HG03025 (cell line): ENCODE results near the gene ACACA.
"Not testable (repeated sequence)": the region's sequence is repeated elsewhere in the genome, so short reads cannot be mapped to it uniquely, and the experiment has no call there.

Source experiments
- ATAC-seq: cut with Tn5 transposase; IDR thresholded peaks from one replicate; pipeline ENCODE4 v1.9.1; 2021; ENCODE audit warnings: mild to moderate bottlenecking, moderate library complexity; ENCODE audit not compliant: unreplicated experiment, low FRiP score

The ACACA gene

DNA sequence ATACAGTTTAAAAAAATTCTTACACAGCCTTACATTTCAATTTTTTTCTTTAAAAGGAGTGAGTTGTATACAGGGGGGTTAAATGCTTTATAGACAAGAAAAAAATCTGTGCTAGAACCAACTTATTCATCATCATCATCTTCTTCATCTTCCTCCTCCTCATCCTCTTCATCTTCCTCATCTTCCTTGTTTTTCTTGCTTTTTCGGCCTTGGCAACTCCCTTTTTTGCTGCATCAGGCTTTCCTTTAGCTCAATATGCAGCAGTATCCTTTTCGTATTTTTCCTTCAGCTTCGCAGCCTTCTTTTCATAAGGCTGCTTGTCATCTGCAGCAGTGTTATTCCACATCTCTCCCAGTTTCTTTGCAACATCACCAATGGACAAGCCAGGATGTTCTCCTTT, 263.1 kb downstream of the ACACA start:
- not testable (repeated sequence) for ATAC-seq

DNA sequence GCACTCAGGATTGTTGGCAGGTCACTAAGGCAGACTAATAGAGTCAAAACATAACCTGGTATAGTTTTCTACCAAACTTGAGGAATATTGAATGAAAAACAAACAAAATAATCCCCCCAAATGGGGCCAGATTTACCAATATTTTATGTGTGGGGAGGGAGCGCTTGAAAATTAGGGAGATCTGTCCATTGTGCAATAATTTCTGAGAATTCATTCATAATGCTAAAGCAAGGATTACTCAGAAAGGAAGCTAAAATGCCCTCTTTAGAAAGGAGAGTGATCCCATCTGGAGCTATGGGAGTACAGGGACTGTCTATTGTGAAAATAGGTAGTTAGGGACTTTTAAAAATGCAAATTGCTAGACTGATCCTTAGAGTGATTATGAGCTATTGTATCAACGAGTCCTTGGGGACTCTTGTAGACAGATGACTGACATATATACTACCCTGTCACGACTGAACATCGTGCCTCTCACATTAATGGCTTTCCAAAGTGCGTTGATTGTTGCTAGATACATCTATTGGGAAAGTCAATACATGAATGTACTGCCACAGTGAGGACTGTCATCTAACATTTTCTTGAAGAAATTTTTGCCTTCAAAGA, 264.2 kb downstream of the ACACA start:
- ATAC-seq, result no peak

DNA sequence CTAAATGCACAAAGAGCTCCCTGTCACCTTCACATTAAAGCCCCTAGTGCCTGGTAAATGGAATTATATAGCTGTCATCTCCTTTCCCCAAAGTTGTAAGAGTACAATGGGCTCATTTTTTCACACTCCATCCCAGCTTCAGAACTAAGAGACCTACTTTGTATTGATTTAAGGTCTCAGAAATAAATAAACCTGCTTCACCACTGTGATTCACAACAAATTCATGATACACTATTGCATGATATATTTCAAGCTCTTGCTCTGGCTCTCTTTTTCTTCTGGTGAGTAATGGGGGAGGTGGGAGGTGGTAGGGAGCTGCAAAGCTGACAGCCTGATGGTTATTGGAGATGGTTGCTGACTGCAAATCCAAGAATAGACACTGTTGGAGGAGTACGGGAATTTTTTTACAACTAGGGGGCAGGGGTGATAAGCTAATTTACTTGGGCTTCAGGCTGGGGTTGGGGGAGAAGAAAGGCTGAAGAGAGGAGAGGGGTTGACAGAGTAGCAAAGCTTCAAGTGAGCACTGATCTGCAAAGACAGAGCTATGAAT, 268.0 kb downstream of the ACACA start:
- no peak for ATAC-seq

DNA sequence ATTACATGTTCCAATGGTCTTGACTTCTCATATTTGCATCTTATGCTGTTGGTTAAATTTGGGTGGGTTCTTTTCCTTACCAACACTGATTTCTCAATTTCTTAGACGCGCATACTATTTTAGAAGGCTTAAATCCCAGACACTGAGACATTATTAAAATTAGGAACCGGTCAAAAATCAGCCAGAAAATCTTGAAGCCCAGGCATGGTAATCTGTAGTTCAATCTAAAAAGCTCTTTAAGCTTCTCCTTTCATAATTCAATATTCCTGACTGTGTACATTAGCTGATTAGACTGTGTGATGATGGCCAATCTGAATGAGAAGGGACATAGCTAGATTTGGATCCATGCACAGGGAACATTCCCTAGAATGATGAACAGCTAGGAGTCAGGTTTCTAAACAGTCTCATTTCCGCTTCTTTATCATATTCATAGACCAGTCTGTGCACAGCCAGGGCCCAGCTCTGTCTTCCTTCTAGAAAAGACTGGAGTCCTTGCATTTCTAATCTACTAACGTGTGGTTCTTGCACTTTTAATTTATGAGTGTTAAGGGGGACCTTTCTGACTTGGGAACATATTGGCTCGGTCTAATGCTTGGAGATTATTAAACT, 268.6 kb downstream of the ACACA start:
- no peak for ATAC-seq

DNA sequence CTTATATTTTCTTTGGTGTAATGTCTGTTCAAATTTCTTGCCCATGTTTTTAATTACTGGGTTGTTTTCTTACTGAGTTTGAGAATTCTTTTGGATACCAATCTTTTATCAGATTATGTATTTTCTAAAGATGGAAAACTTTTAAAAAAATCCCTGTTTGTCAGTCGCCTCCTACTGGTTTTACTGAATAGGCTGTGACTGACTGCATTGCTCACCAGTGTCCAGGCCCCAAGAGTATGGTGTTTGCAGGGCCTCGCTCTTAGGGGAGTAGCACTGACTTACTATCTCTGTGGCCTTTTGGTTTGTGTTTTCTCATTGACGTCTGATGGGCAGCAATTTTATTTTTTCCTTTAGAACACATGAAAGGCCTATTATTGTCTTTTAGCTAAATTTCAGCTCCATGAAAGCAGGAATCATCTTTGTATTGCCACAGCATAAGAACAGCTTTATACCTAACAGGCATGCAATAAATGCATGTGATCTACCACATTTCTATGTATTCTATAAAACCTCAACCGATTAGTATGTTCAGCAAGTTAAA, 269.5 kb downstream of the ACACA start:
- ATAC-seq, result no peak

DNA sequence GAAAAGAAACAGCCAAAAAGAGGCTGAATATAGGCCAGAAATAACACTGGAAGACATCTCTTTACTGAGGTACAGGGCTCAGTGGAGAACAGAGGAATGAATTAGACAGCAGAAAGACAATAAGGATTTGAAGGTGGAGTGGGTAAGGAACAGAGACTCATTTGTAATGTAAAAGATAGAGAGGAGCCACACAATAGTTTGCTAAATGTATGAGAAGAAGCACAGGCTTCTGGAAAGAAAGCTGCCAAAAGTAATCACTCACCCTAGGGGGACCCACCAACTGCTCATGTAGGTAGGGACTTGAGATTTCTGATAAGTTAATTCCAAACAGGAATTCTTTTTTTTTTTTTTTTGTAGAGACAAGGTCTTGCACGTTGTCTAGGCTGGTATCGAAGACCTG, 271.1 kb downstream of the ACACA start:
- no peak for ATAC-seq

DNA sequence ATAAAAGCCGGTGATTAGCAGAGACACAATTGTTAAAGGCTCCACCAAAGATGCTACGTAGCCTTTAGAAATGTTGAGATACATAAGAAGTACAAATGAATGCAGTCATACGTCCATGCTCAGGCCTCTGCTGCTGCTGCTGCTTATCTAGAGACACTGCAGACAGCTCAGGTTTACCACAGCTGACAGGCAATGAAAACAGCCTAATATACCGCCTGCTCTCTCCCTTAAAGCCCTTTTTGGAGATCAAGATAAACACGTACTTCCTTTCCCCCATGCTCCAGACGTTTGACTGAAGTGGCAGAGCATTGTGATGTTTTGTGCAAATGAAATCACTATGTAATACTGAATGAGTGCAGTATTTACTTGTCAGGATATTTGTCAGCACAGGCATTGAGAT, 272.6 kb downstream of the ACACA start:
- no peak for ATAC-seq

DNA sequence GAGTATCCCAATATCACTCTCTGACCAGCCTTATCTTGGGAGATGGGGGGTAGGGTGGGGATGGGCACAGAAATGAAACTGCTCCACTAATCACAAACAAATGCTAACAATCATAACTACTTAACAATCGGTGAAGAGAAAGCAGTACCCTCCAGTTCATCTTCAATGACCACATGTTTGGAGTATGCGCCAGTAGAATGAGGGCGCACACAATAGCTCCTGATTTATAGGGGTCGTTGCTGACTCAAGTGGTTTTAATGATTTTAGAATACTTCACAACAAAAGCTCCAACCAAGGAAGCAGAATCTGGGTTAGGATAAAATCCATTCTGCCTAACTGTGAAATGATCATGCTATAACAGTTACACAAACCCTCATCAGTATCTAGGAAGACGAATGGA, 273.5 kb downstream of the ACACA start:
- ATAC-seq, result no peak

DNA sequence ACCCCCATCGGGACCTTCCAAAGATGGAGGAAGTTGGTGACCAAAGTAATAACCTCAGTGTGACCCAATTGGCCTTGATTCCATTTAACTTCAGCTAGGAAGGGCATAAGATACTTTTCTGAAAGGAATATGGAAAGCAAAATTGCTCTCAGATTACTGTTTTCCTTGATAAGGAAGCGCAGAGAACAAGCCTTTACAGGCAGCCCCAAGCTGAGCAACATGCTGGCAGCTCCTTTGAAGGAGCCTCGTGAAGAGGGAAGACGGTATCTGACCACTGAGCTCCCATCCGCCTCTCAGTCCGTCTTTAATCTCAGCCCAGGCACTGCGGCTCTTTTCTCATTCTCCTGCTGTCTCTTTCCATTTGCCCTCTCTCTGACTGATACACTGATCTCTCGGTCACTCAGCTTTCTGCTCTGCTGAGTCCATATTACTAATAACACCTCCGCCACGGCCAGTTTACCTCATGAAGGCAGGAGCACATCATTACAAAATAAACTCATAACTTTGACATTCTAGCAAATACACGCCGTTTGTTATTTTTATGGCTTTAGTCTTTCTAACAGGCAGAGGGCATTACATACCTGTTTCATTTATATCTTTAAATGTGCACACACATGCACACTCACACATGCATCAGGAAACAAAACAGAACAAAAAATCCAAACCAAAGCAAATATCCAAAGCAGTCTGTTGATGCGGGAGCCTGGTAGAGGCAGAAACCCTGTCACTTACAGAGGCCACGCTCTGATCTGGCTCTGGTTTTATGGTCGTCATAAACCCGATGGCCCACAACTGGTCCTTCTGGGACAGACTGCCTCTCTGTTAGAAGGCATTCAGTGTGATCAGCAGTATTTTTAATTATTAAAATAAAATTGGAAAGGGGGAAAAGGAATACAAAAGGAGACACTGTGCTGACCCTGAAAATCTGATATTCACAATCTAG, 274.7 kb downstream of the ACACA start:
- ATAC-seq, result no peak

DNA sequence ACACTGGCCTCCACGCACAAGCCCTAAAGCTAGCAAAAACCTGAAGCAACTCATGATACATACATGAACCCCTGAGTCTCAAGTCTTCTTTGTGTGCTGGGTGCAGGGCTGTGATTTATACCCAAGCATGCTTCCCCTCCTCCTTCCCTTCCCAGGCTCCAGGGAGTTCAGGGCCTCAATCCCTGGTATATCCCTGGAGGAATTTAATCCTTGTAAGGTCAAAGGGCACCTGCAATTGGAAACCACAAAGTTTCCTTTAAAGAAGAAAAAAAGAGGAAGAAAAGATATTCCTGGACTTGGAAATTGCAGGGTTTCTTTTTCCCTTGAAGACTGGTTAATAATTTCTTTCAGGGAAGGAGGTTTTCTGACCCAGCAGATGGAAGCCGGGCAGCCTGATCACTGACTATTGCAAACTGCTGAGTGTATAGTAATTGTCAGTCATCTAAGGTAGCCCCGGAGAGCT, 275.6 kb downstream of the ACACA start:
- no peak for ATAC-seq

DNA sequence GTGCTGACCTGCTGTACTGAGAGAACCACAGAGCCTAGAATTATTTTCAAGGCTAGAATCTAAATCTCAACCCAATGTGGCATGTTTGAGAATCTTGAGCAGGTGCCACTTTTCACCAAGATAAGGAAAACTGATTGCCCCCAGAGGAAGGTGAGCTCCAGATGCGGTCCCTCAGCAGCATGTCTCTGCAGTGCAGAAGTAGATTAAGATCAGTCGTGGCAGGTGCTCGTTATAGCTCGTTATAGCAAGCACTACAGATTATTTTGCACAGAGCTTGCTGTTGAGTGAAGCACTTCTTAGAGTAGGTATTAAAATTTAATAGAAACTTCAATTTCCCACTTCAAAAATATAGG, 281.8 kb downstream of the ACACA start:
- no peak for ATAC-seq

DNA sequence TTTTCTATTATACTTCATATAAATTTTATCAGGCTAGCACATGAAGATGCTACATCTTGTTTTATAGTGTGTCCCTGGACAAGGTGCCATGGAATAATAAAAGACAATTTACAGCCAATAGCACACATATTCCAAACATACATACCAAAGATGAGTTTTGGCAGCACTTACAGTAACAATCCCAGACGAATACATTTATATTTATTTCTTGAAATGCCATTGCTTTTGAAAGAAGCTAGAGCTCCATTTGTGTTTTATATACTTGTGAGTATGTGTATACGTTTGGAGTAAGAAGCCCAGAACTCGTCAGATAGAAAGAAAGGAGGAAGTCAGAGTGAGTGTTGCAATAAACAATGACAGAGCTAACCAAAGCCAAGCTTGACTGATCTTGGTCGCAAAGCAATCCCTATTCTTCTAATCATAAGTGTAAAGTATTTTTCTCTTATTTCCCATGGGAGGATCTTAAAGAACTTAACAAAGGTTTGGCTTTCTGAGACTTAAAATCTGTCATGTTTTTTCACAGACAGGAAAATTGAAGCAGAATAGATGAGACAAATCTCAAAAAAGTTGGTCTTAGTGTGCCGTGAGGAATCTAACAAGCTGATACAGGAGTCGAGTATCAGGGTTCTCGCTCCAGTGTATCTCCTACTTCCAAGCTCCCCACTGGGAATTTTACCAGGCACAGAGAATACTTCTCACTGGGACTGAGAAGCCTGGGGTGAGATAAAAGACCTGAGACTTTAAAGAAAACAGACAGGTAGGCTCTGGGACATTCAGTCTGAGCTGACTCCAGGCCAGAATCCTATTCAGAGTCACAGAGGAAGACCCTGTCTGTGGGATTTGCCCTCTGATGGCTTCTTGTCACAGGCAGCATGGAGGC, 282.5 kb downstream of the ACACA start:
- no peak for ATAC-seq

DNA sequence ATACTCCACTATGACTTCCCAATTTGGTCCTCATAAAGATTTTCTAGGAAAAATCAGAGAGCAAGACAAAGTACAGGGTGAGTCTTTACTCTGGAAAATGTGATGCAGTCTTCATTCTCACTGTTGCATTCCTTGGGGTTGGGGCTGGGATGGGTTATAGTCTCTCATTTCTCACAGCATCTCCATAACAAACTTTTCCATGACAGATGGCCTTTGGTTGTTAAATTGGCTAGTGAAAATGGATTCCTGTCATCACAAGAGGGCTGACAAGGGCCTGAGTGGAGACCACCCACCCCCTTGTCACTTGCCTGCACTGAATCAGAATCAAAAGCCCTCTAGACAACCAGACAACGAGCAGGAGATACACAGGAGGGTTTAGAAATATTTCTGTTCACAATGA, 283.2 kb downstream of the ACACA start:
- no peak for ATAC-seq

DNA sequence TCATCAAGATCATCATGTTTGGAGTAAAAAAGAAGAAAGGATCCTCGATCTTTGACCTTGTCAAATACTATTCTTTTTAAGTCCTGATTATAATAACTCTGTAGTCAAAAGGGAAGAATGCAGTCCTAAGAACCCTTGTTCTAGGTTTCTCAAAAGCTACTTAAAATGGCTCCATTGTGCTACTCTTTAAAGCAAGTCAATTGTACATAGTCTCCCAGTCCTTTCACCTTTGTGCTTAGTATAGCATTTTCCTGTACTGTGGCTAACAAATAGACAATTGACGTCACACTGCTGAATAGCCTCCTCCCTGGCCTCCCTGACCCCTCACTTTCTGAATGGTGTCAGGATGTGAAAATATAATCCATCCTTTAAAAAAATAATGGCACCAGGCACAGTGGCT, 285.0 kb downstream of the ACACA start:
- ATAC-seq, result no peak

DNA sequence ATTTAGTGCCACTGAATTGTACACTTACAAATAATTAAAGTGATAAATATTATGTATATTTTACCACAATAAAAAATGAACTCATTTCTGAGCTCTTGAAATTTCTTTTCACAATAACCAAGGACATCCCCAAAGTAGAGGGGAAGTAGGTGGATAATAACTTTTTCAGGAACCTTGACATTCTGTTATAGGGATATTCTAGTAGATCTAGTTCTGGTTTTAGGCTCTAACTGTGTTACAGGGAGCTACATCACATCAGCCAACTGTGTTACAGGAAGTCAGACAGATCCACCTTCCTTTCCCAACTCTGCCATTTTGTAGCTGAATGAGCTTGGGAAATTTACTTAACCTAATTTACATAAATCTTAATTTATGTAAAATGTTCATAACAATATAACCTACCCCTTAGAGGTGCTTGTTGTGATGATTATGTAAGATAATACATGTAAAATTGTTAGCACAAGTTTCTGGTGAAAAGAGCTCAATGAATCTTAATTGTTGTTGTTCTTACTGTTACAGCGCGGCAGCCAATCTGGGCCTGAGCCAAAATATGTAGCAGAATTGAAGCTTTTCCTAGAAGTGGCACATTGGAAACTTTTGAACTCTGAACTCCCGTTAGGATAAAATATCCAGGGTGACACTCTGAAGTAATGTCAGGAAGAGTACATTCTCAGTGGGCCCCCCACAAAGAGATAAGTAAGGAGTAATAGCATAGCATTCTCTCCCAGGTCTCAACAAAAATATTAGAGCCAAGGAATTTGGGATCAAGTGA, 288.1 kb downstream of the ACACA start:
- no peak for ATAC-seq

DNA sequence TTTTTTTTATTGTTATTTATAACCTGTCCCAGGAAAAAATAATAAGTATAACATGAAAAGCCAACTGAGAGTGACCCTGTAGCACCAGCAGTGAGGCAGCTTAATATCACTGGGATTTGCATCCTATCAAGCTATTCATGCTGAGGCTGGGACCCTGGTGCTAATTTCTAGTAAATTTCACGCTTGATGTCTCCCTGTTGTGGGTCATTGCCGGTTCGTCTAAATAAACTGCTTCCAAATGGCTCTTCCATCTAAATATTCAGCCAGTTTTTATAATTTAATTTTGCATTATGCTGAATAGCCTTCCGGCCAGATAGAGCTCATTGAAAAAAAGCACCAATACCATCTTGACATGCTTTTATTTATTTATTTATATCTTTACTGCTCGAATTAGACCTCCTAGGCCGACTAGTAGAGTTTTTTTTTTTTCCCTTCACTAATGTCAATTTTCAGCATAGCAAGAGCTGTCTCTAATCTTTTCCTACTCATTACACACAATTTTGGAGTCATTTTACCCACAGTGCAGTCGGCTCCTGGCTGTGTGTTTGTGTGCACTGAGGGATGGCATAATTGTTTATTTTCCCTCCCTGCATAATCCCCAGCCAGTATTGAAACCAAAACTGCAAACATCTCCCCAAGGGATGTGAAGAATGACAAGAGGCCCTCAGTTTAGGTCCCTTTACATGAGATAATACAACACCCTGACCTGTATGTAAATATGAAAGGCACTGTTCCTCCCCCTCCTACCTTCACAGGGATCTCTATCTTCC, 289.1 kb downstream of the ACACA start:
- ATAC-seq, result no peak

DNA sequence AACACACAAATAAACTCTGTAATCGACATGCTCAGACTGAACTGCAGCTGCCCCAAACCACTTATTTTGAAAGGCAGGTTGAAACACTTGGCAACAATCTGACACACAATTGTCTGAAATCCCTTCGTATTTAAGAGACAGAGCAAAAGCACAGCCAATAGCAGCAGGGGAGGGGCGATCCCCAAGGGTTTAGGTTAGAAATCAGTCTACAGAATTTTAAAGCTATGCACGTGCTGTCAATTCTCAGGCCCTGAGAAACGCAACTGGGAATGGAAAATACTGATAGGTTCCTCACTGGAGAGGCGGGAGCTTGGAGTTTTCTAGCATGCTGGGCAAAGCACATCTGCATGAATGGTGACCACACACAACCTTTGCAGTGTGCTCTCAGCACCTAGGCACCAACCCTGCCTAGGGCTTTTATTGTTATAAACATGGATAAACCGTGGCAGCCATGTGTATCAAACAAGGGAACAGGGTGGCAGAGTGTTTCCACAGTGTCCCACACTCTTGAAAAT, 289.9 kb downstream of the ACACA start:
- ATAC-seq, result no peak

DNA sequence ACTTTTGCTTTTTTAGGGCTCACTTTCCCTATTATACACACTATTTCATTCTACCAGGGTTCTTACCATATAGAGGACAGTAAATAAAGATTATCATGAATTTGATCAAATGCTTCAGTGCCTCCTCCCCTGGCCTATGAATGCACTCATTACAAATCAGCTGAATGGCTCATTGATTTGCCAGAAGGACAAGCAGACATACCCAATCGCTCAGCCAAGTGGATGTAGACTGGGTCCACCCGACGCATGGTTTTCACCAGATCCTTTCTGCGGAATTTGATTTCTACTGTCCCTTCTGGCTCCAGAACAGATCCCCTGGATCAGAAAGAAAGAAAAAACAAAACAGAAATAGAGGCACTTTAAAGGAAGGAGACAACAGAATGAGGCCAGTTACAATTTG, 295.3 kb downstream of the ACACA start:
- no peak for ATAC-seq
